ENCODE data around the gene NYNRIN. TPM values are rescaled to one million over a fixed set of nuclear protein-coding genes. Genes with fewer than 3 reads are reported as not detected.

NYNRIN gene
- total RNA-seq, 4 donors from 2014 or later = 8.0 to 21.2 (median 13.4) TPM

DNA sequence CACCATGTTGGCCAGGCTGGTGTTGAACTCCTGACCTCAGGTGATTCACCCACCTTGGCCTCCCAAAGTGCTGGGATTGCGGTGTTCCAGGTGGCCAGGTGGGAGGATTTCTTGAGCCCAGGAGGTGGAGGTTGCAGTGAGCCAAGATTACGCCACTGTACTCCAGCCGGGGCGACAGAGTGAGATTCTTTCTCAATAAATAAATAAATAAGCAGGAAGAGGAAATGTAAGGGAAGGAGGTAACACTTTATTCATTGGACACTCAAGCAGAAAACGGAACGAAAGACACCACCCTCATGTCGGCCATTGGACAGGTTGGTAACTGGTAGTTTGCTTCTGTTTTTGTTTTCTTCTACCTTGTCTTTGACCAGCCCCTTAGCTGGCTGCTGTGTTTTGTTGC is 43.8 kb upstream of the NYNRIN start:
- peaks cover 0 to 24% (median 21%) of the 10 kb centered on the region in 4 donors for H3K4me1 ChIP-seq
- no peaks in the 10 kb centered on the region for H3K27me3 ChIP-seq
- no peak overlapping the region for H3K4me3 ChIP-seq
- 87% methylated on average over 7 of the region's 7 CpGs for WGBS
- no peaks in the 10 kb centered on the region for H3K9me3 ChIP-seq
- no peak overlapping the region for H3K27ac ChIP-seq (replicated peaks in 1 of 4)
- DNase-seq (ENCODE audit: extremely low spot score) = no peak
- H3K36me3 ChIP-seq = no peaks in the 10 kb centered on the region
- intact Hi-C loops (cut with DNase I) = no loop called here
- TF ChIP-seq, protein P1, sequence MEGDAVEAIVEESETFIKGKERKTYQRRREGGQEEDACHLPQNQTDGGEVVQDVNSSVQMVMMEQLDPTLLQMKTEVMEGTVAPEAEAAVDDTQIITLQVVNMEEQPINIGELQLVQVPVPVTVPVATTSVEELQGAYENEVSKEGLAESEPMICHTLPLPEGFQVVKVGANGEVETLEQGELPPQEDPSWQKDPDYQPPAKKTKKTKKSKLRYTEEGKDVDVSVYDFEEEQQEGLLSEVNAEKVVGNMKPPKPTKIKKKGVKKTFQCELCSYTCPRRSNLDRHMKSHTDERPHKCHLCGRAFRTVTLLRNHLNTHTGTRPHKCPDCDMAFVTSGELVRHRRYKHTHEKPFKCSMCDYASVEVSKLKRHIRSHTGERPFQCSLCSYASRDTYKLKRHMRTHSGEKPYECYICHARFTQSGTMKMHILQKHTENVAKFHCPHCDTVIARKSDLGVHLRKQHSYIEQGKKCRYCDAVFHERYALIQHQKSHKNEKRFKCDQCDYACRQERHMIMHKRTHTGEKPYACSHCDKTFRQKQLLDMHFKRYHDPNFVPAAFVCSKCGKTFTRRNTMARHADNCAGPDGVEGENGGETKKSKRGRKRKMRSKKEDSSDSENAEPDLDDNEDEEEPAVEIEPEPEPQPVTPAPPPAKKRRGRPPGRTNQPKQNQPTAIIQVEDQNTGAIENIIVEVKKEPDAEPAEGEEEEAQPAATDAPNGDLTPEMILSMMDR (IDR thresholded peaks at IDR 0.05) = no peak
- no peak for TF ChIP-seq POLR2A (IDR thresholded peaks at IDR 0.05; ENCODE audit: low read depth)
- TF ChIP-seq EP300 (IDR thresholded peaks at IDR 0.05) = no peak
- no peak for TF ChIP-seq POLR2AphosphoS5 (IDR thresholded peaks at IDR 0.05)

DNA sequence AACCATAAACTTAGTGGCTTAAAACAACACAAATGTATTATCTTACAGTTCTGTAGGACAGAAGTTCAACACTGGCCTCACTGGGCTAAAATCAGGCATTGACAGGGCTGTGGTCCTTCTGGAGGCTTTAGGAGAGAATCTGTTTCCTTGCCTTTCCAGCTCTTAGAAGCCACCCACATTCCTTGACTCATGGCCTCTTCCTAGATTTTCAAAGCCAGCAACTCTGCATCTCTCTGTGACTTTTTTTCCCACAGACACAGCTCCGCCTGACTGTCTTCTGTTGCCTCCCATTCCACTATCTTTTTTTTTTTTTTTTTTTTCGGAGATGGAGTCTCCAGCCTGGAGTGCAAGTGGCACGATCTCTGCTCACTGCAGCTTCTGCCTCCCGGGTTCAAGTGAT is 42.6 kb upstream of the NYNRIN start:
- no peak overlapping the region for H3K27ac ChIP-seq (replicated peaks in 1 of 4)
- no peaks in the 10 kb centered on the region for H3K36me3 ChIP-seq
- intact Hi-C loops (cut with DNase I) = no loop called here
- H3K4me1 ChIP-seq = peaks cover 0 to 24% (median 21%) of the 10 kb centered on the region in 4 donors
- no peaks in the 10 kb centered on the region for H3K27me3 ChIP-seq
- 90% methylated on average over 4 of the region's 4 CpGs for whole genome bisulfite sequencing
- no peaks in the 10 kb centered on the region for H3K9me3 ChIP-seq
- DNase-seq (ENCODE audit: extremely low spot score) = no peak
- H3K4me3 ChIP-seq = no peak overlapping the region
- TF ChIP-seq POLR2AphosphoS5 (IDR thresholded peaks at IDR 0.05) = no peak
- TF ChIP-seq, protein P1 (IDR thresholded peaks at IDR 0.05) = no peak
- no peak for TF ChIP-seq POLR2A (IDR thresholded peaks at IDR 0.05; ENCODE audit: low read depth)
- no peak for TF ChIP-seq EP300 (IDR thresholded peaks at IDR 0.05)

DNA sequence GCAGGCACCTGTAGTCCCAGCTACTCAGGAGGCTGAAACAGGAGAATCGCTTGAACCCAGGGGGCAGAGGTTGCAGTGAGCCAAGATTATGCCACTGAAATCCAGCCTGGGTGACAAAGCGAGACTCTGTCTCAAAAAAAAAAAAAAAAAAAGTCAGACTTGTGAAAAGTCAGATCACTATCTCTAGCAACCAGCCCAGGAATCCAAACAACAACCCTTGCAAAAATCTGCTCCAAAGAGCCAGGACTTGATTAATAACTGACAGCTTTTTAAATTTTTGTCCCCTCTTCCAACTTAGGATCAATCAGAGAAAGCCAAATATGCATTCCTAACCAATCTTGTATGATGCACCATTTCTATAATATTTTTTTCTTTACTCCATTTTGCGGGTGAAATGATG is 38.5 kb upstream of the NYNRIN start:
- 88% methylated on average over 3 of the region's 3 CpGs for WGBS
- no peak for DNase-seq (ENCODE audit: extremely low spot score)
- Histone ChIP-seq H3K27ac (replicated peaks in 1 of 4) (no peak overlapping the region), H3K4me3 (no peak overlapping the region), H3K36me3 (no peaks in the 10 kb centered on the region), H3K4me1 (peaks cover 5 to 6% (median 6%) of the 10 kb centered on the region in 4 donors), H3K27me3 (no peaks in the 10 kb centered on the region), H3K9me3 (no peaks in the 10 kb centered on the region)
- no peak for TF ChIP-seq EP300 (IDR thresholded peaks at IDR 0.05)
- TF ChIP-seq, protein P1 (IDR thresholded peaks at IDR 0.05) = no peak
- no peak for TF ChIP-seq POLR2AphosphoS5 (IDR thresholded peaks at IDR 0.05)
- TF ChIP-seq POLR2A (IDR thresholded peaks at IDR 0.05; ENCODE audit: low read depth) = no peak
- intact Hi-C loops (cut with DNase I) = no loop called here

DNA sequence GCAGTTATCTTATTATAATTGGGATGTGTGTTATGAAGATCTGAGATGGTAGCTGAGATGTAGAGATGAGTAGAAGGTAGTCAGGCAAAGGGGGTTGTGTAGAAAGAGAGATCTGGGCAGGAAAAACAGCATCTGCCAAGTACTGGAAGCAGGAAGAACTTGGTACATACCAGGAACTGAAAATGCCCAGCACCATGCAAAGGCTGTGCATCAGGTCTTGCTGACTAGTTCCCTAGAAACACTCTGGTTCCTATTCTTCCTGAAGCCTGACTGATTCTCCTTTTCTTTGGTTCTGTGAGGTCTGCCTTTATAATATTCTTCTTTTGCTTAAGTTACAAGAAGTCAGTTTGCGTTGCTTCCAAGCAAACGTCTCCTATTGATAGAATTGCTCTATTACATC is 37.5 kb upstream of the NYNRIN start:
- intact Hi-C loops (cut with DNase I) = no loop called here
- WGBS = 81% methylated on average over 2 of the region's 2 CpGs
- H3K4me3 ChIP-seq = no peak overlapping the region
- no peak for DNase-seq (ENCODE audit: extremely low spot score)
- no peaks in the 10 kb centered on the region for H3K36me3 ChIP-seq
- no peaks in the 10 kb centered on the region for H3K9me3 ChIP-seq
- no peak overlapping the region for H3K27ac ChIP-seq (replicated peaks in 1 of 4)
- no peaks in the 10 kb centered on the region for H3K27me3 ChIP-seq
- peaks cover 15 to 16% (median 16%) of the 10 kb centered on the region in 4 donors for H3K4me1 ChIP-seq
- TF ChIP-seq, protein P1 (IDR thresholded peaks at IDR 0.05) = no peak
- TF ChIP-seq POLR2A (IDR thresholded peaks at IDR 0.05; ENCODE audit: low read depth) (no peak), EP300 (IDR thresholded peaks at IDR 0.05) (no peak), POLR2AphosphoS5 (IDR thresholded peaks at IDR 0.05) (no peak)

Data from esophagus muscularis mucosa (tissue), 4 donors.